Effector memory CD8-positive, alpha-beta T cell (primary cell): Measurements from ENCODE around the gene ALDH1A2.

Experiments used
- ATAC-seq: fragments of 150-1000 bp; cut with Tn5 transposase; replicated peaks from 2 replicates; pipeline ENCODE4 v1.10.0; 2021; ENCODE audit warnings: mild to moderate bottlenecking, moderate library complexity
- DNase-seq, 3 experiments: peaks; one replicate each; pipeline ENCODE4 v3.0.0; 2021
- H3K27ac Mint-ChIP-seq, 2 donors: one replicate each; pipeline ENCODE4 v1.8.0; 2022; ENCODE audit warnings: mild to moderate bottlenecking in 2 of 2, mixed read lengths in 2 of 2, moderate library complexity in 2 of 2
- H3K27me3 Mint-ChIP-seq, 2 donors: one replicate each; pipeline ENCODE4 v1.8.0; 2022; ENCODE audit warnings: mixed read lengths in 2 of 2
- H3K36me3 Mint-ChIP-seq: one replicate; pipeline ENCODE4 v1.8.0; 2022; ENCODE audit warnings: mild to moderate bottlenecking, moderate library complexity, mixed read lengths; ENCODE audit not compliant: insufficient read depth
- H3K4me1 Mint-ChIP-seq, 2 donors: one replicate each; pipeline ENCODE4 v1.8.0; 2022; ENCODE audit warnings: low read depth in 2 of 2, mixed read lengths in 2 of 2
- H3K4me3 Mint-ChIP-seq, 2 donors: one replicate each; pipeline ENCODE4 v1.8.0; 2022; ENCODE audit warnings: mild to moderate bottlenecking in 2 of 2, mixed read lengths in 2 of 2, moderate library complexity in 2 of 2
- H3K9me3 Mint-ChIP-seq, 2 donors: one replicate each; pipeline ENCODE4 v1.8.0; 2022; ENCODE audit warnings: mixed read lengths in 2 of 2

The ALDH1A2 gene

GRCh38 chr15:57923750-57924149, 141.8 kb downstream of the ALDH1A2 start:
- H3K4me3 Mint-ChIP-seq, result no peak overlapping the region
- H3K27ac Mint-ChIP-seq, result no peak overlapping the region
- H3K4me1 Mint-ChIP-seq, result no peaks in the 10 kb centered on the region
- peaks cover 31 to 50% of the 10 kb centered on the region in 2 donors for H3K27me3 Mint-ChIP-seq
- DNase-seq (no peak), ATAC-seq (no peak)
- H3K9me3 Mint-ChIP-seq, result no peaks in the 10 kb centered on the region
- no peaks in the 10 kb centered on the region for H3K36me3 Mint-ChIP-seq

GRCh38 chr15:57923306-57923705, 142.2 kb downstream of the ALDH1A2 start:
- no peak for DNase-seq
- Mint-ChIP-seq H3K4me3 (no peak overlapping the region), H3K27ac (no peak overlapping the region), H3K36me3 (no peaks in the 10 kb centered on the region), H3K27me3 (peaks cover 26 to 50% of the 10 kb centered on the region in 2 donors), H3K4me1 (no peaks in the 10 kb centered on the region), H3K9me3 (no peaks in the 10 kb centered on the region)
- ATAC-seq, result no peak

GRCh38 chr15:57922776-57923175, 142.7 kb downstream of the ALDH1A2 start:
- Mint-ChIP-seq H3K9me3 (no peaks in the 10 kb centered on the region), H3K4me1 (no peaks in the 10 kb centered on the region), H3K36me3 (no peaks in the 10 kb centered on the region), H3K27me3 (peaks cover 22 to 51% of the 10 kb centered on the region in 2 donors), H3K4me3 (no peak overlapping the region), H3K27ac (no peak overlapping the region)
- no peak for DNase-seq
- no peak for ATAC-seq

- Mint-ChIP-seq H3K4me3 (no peak overlapping the region), H3K27ac (no peak overlapping the region), H3K36me3 (no peaks in the 10 kb centered on the region), H3K4me1 (no peaks in the 10 kb centered on the region), H3K27me3 (peaks cover 27 to 60% of the 10 kb centered on the region in 2 donors), H3K9me3 (no peaks in the 10 kb centered on the region)
- DNase-seq, result no peak
- no peak for ATAC-seq
Observed at GRCh38 chr15:57921371-57921770, 144.1 kb downstream of the ALDH1A2 start.

DNA sequence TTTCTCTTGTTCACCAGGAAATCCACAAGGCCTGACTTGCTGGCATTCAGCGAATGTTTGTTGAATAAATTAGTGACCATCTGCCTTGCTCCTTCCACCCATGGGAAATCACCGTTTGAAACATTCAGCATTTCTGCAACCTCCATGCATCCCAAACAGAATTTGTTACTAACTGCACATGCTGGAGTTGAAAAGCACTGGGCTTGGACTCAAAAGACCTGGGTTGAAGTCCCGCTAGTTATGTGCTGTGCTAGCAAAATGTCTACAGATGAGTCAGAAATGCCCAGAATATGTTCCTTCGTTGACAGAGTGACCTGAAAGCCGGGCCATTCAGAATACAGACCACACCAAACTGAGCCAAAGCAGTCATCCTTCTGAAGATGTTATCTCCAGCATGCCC, 144.6 kb downstream of the ALDH1A2 start:
- Mint-ChIP-seq H3K27ac (no peak overlapping the region), H3K9me3 (no peaks in the 10 kb centered on the region), H3K36me3 (no peaks in the 10 kb centered on the region), H3K27me3 (peaks cover 27 to 65% of the 10 kb centered on the region in 2 donors), H3K4me1 (no peaks in the 10 kb centered on the region), H3K4me3 (no peak overlapping the region)
- ATAC-seq, result no peak
- DNase-seq, result no peak

- Mint-ChIP-seq H3K27ac (no peak overlapping the region), H3K36me3 (no peaks in the 10 kb centered on the region), H3K4me1 (no peaks in the 10 kb centered on the region), H3K27me3 (peaks cover 20 to 61% of the 10 kb centered on the region in 2 donors), H3K9me3 (no peaks in the 10 kb centered on the region), H3K4me3 (no peak overlapping the region)
- DNase-seq, result no peak
- ATAC-seq, result no peak
Observed at GRCh38 chr15:57919754-57920153, 145.8 kb downstream of the ALDH1A2 start.

- DNase-seq (no peak), ATAC-seq (no peak)
- H3K4me3 Mint-ChIP-seq, result no peak overlapping the region
- no peak overlapping the region for H3K27ac Mint-ChIP-seq
- H3K36me3 Mint-ChIP-seq, result no peaks in the 10 kb centered on the region
- H3K9me3 Mint-ChIP-seq, result no peaks in the 10 kb centered on the region
- no peaks in the 10 kb centered on the region for H3K4me1 Mint-ChIP-seq
- peaks cover 20 to 68% of the 10 kb centered on the region in 2 donors for H3K27me3 Mint-ChIP-seq
Observed at GRCh38 chr15:57917998-57918397, 147.5 kb downstream of the ALDH1A2 start.

GRCh38 chr15:57916695-57917094, 148.8 kb downstream of the ALDH1A2 start:
- Mint-ChIP-seq H3K27ac (no peak overlapping the region), H3K9me3 (no peaks in the 10 kb centered on the region), H3K4me1 (no peaks in the 10 kb centered on the region), H3K36me3 (no peaks in the 10 kb centered on the region), H3K27me3 (peaks cover 20 to 70% of the 10 kb centered on the region in 2 donors), H3K4me3 (no peak overlapping the region)
- ATAC-seq (no peak), DNase-seq (no peak)

DNA sequence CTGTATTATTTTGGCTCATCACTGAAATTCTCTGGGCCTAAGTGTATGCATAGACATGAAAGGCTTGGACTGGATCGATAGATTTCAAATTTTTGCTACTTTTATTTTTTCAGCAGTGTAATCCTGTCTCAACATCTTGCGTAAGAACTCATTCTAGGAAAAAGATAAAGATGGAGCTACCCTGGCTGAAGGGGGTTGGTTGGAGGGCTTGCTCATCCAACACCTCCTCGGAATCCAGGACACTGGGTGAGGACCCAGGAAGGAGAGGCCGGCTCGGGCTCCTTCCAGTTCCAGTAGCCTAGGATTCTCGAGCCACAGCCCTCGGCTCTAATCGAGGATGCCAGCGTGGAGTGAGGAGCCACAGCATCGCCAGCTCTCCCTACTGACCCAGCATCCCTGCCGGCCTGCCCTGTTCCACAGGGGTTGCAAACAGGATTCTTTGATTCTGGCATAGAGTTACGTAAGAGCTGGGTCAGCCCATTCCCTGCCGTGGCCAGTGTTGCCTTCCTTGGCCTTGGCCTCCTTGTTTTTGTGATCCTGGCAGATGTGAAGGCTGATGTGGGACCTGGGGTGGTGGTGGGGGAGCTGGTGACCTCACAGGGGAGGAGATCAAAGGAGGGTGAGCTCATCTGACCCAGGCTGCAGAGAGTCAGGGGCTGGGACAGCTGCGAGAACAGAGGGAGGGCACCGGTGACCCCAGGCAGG, 149.5 kb downstream of the ALDH1A2 start:
- H3K27me3 Mint-ChIP-seq, result peaks cover 20 to 70% of the 10 kb centered on the region in 2 donors
- no peaks in the 10 kb centered on the region for H3K9me3 Mint-ChIP-seq
- no peak for ATAC-seq
- no peak for DNase-seq
- no peak overlapping the region for H3K27ac Mint-ChIP-seq
- H3K36me3 Mint-ChIP-seq, result no peaks in the 10 kb centered on the region
- H3K4me1 Mint-ChIP-seq, result no peaks in the 10 kb centered on the region
- H3K4me3 Mint-ChIP-seq, result no peak overlapping the region

- DNase-seq, result no peak
- no peak for ATAC-seq
- H3K4me3 Mint-ChIP-seq, result no peak overlapping the region
- no peaks in the 10 kb centered on the region for H3K36me3 Mint-ChIP-seq
- peaks cover 0 to 2% of the 10 kb centered on the region in 2 donors for H3K9me3 Mint-ChIP-seq
- no peak overlapping the region for H3K27ac Mint-ChIP-seq
- peaks cover 20 to 58% of the 10 kb centered on the region in 2 donors for H3K27me3 Mint-ChIP-seq
- H3K4me1 Mint-ChIP-seq, result no peaks in the 10 kb centered on the region
Observed at GRCh38 chr15:57914350-57915055, 151.0 kb downstream of the ALDH1A2 start.

GRCh38 chr15:57911247-57911646, 154.3 kb downstream of the ALDH1A2 start:
- no peak for ATAC-seq
- no peak overlapping the region for H3K4me3 Mint-ChIP-seq
- H3K27ac Mint-ChIP-seq, result no peak overlapping the region
- no peaks in the 10 kb centered on the region for H3K4me1 Mint-ChIP-seq
- peaks cover 36 to 47% of the 10 kb centered on the region in 2 donors for H3K27me3 Mint-ChIP-seq
- H3K36me3 Mint-ChIP-seq, result no peaks in the 10 kb centered on the region
- peaks cover 0 to 2% of the 10 kb centered on the region in 2 donors for H3K9me3 Mint-ChIP-seq
- no peak for DNase-seq

- ATAC-seq (no peak), DNase-seq (no peak)
- Mint-ChIP-seq H3K27me3 (peaks cover 38 to 47% of the 10 kb centered on the region in 2 donors), H3K27ac (no peak overlapping the region), H3K4me1 (no peaks in the 10 kb centered on the region), H3K36me3 (no peaks in the 10 kb centered on the region), H3K9me3 (peaks cover 0 to 2% of the 10 kb centered on the region in 2 donors), H3K4me3 (no peak overlapping the region)
Observed at GRCh38 chr15:57910672-57911071, 154.8 kb downstream of the ALDH1A2 start.

DNA sequence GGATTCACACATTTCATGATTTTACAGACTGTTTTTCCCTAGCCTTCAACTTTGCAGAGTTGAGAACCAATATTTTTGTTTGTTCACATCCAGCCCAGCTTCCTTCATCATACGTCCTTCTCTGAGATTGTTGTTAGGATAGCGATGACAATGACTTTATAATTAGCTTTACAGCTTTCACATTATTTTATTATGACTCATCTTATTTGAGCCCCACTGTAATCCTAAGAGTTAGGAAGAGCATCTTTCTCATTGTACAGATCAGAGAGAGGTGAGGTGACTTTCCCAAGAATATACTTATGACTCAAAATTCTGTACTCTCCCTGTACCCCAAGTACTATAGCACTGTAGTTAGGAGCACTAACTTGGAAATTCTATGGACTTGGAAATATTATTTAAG, 156.1 kb downstream of the ALDH1A2 start:
- no peaks in the 10 kb centered on the region for H3K36me3 Mint-ChIP-seq
- H3K27me3 Mint-ChIP-seq, result peaks cover 44 to 53% of the 10 kb centered on the region in 2 donors

GRCh38 chr15:57903626-57904025, 161.9 kb downstream of the ALDH1A2 start:
- Mint-ChIP-seq H3K27me3 (peaks cover 50 to 58% of the 10 kb centered on the region in 2 donors), H3K9me3 (peaks cover 0 to 1% of the 10 kb centered on the region in 2 donors), H3K36me3 (no peaks in the 10 kb centered on the region), H3K4me3 (no peak overlapping the region), H3K27ac (no peak overlapping the region), H3K4me1 (no peaks in the 10 kb centered on the region)
- no peak for ATAC-seq
- DNase-seq, result no peak

More for the DNA sequence above, 156.1 kb downstream of the ALDH1A2 start:
- Mint-ChIP-seq H3K9me3 (peaks cover 0 to 2% of the 10 kb centered on the region in 2 donors), H3K27ac (no peak overlapping the region), H3K4me3 (no peak overlapping the region), H3K4me1 (no peaks in the 10 kb centered on the region)
- no peak for DNase-seq
- ATAC-seq, result no peak
